GM19468 (cell line): ENCODE data around the gene PPP1R3A.

Experiments
- ATAC-seq: cut with Tn5 transposase; IDR thresholded peaks from one replicate; pipeline ENCODE4 v1.9.1; 2021; ENCODE audit warnings: mild to moderate bottlenecking, moderate library complexity, moderate number of reproducible peaks; ENCODE audit not compliant: unreplicated experiment; ENCODE audit errors: extremely low read depth

Gene PPP1R3A

DNA sequence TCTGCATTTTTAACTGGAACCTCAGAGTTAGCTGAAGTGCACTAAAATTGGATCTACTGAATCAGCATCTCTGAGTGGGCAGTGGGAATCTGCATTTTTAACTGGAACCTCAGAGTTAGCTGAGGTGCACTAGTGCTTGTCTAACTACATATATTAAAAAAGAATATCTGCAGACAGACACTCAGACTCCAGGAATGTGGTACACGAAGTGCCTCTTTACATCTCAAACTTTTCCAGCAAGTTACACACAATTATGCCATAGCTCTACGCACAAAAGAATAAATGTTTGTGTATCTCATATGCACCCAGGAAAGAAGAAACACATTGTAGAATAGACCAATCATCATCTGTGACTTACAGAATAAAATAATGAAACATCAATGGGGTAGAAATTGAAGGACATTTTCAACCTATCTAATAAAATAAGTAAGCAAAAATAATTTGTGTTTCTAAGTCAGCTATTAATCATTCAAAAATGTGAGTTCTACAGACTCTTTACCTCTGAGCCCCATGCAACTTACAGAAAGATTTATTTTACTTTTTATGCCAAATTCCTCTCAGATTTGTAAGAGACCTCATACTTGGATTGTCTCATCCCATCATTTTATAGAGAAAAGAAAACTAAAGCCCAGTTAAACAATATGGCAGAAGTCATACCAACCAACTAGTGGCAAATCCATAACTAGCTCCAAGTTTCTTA, 28.3 kb downstream of the PPP1R3A start:
- no peak for ATAC-seq

DNA sequence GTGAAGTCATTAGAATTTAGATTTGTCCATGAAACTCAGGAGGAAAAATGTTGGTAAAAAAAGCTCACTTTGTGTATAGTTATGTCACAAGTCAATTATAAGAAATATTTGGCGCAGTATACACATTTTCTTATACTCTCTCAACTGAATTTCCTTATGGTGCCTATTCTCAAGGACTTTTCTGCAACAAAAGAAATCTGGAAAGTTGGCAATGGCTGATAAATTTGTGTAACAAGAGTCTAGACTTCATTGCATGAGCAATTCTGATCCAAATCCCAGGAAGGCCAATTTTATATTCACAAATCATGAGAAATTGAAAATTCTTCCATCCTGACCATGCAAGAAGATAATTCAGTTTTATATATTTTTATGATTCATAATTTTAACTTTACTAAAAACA, 35.7 kb downstream of the PPP1R3A start:
- ATAC-seq = no peak

DNA sequence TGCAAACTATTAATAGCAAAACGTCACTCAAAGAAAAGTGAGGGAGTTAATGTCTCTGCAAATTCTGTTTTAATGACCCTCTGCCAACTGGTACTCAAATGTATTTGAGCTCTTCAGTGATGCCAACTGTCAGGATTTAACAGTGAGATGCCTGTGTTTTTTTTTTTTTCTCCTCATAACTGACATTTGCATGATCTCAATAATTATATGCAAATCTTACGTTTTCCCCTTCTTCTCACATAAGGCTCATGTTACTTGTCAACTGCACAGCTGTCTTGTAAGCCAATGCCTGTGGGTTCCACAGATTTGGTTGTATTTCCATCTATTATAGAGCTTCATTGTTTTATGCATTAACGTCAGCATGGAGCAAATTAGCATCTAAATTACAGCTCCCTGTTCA, 38.2 kb downstream of the PPP1R3A start:
- no peak for ATAC-seq

DNA sequence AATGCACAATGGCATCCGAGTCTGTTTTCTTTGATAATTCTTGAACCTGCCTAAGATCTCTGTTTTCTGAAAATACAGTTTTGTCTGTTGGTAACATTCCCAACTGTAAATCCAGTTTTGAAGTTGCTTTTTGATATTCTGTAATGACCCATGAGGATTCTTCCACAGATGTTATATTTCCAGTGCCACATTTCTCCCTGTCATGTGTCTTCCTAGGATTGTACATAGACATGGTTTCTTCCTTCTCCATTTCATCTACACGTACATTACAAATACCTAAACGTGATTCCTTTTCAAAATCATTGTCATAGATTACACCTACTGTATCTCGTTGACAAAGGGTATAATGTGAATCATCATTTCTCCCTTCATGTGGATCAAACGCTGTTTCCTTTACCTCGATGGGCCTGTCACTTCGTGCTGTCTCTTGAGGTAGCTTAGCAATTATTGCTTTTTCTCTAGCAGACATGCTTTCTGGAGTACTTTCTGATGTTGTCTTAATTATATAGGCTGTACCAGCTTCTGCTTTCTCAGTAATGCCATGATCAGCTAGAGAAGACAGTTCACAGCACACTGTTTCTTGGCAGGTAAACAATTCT, 40.3 kb downstream of the PPP1R3A start:
- no peak for ATAC-seq

DNA sequence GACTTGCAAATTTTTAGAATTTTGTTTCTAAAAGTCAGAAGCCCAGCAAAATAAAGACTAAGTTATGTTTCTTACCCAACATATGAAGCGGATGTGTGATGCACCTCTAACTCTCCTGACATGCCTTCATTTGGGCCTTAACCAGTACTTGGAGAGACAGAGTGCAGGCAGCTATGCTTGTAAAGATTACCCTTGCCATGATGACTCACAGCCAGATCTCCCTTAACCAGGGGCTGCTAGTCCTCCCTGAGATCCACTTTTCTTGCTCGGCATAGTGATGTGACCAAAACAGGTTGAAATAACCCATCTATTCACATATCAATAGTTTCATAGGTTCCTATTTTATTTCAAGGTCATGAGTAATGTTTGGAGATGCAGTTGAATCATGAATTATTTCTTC, 43.6 kb downstream of the PPP1R3A start:
- no peak for ATAC-seq

DNA sequence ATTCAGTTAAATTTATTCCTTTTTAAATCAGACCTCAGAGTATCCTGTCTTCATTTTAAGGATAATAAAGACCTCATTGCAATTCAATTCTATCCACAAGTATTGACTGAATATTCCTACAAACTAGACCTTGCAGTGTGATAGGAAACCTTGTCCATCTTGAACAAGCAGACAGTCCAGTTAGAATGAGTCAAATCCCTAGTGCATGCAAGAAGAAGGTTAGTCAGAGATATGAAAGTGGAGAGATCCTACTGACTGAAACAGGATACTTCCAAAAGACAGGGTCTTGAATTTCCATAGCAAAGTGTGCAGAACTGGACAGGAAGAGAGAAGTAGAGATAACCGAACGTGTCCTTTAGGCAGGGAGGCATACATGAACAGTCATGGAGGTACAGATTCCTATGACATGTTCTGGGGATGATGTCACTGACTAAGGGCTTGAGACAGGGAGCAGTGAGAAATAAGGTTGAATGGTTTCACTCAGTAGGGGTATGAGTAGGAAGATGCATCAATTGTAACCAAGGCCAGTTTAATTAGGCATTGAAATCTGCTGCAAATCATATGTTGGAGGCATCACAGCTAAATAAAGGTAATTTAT, 45.2 kb downstream of the PPP1R3A start:
- no peak for ATAC-seq

DNA sequence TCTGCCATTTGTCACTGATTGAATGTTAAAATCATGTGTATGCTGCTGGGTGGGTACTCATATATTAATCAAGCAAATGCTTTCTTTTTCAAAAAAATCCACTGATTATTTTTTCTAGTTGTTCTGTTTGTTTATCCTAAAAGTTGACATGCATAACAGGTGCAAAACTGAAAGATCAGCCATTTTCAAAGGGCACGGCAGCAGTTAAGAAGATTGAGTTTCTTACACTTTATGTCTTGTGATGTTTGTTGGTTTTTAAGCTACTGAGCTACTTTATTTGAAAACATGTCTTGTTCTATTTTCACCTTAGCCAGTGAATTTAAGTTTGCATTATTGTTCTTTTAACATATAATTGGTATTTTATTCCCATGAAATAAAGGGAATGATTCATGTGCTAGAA, 45.8 kb downstream of the PPP1R3A start:
- no peak for ATAC-seq

DNA sequence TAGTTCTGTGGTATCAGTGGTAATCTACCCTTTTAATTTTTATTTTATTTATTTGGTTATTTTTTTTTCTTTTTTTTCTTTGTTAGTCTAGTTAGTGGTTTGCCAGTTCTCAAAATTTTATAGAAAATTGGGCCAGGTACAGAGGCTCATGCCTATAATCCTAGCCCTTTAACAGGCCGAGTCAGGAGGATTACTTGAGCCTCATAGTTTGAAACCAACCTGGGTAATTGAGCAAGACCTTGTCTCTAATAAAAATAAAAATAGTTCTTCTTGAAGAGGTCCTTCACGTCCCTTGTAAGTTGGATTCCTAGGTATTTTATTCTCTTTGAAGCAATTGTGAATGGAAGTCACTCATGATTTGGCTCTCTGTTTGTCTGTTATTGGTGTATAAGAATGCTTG, 51.5 kb downstream of the PPP1R3A start:
- ATAC-seq = no peak

DNA sequence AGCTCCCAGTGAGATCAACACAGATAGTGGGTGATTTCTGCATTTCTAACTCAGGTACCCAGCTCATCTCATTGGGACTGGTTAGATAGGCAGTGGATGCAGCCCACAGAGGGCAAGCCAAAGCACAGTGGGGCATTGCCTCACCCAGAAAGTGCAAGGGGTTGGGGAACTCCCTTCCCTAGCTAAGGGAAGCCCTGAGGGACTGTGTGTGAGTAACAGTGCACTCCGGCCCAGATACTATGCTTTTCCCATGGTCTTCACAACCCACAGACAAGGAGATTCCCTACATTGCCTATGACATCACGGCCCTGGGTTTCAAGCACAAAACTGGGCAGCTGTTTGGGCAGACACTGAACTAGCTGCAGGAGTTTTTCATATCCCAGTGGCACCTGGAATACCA, 62.8 kb downstream of the PPP1R3A start:
- no peak for ATAC-seq

DNA sequence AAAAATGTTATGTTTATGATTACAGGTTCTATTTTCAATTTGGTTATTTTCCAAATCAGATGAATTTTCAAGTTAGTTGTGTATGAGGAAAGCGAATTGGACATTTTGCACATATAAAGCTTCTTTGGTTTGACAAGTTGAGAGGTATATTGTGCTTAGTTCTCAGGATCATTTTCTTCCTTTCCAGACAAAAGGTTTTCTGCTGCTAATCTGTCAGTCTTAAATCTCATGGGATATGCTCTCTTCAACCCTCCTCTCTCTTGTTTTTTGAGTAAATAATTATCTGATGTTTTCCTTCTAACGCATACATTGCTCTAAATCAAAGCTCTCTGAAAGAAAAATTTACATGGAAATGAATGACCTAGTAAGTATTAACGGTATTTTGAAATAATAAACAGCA, 77.9 kb downstream of the PPP1R3A start:
- ATAC-seq = no peak

DNA sequence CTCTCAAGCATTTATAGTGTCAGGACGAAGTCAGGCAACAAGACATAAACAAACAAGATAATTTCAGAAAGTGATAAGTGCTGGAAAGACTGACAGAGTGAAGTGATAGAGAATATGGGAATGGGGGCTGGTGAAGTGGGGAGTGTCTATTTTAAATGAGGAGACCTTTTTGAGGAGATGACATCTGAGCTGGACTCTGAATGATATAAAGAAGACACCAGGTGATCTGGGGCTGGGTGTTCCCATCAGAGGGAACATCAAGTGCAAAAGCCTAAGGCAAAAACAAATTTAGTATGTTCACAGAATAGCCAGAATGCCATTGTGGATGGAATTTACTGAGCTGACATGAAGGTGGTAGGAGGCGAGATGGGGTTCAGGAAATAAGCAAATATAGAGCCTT, 83.4 kb downstream of the PPP1R3A start:
- ATAC-seq = no peak

DNA sequence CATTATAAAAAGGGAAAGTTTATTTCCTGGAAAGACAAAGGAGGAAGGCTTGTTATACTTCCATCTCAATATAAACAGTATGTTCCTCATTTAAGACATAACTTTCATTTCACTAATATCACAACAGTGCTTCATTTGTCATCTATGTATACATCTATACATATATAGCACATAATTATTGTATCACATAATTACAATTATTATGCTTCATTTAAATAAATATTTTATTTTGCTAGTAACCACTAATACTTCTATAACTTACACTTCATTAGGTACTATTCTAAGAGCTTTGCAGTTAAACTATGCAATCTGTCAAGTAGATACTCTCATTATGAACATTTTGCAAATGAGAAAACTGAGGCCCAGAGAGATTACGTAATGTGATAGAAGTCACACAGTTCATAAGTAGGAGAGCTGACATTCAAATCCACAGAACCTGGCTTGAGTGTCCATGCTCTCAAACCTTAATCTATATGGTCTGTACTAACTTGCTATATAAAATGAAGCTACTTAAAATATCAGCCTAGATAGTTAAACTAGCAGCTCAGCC, 86.5 kb downstream of the PPP1R3A start:
- ATAC-seq = no peak

DNA sequence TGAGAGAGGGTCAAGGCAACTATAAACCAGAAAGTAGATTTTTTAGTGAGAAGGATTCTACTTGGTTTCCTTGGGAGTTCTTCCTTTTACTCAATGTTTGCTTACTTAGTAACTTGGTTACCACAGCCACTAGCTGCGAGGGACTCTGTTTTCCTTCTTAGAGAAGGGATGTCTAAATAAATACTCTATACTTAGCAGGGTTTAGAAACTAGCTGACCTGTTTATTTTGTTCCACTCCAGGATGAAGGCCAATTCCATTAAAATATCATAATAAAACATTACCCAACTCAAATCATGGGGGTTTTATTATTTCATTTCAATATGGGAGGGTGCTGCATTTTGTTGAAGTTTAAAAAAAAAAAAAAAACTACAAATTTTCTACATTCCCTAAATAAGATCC, 87.3 kb downstream of the PPP1R3A start:
- no peak for ATAC-seq

DNA sequence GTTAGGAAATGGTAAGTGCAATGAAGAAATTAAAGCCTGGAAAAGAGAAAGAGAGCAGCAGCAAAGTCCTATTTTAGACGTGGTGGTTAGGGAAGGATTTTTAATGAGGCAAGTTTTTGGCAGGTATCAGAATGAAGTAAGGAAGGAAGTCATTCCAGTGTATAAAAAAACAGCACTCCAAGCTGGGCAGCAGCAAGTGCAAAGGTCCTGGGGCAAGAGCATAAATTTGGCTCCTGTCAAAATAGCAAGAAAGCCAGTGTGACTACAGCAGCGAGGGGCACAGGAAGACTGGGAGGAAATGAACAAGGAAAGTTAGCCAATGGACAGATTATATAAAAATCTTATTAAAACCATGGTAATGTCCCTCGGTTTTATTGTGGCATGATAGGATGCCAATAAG, 90.2 kb downstream of the PPP1R3A start:
- ATAC-seq = no peak
